OCI-LY3 (cell line): Measurements from ENCODE around the gene SLC9B2.

Experiments
- CTCF ChIP-seq: fragments of 200-600, 300-600 bp; sonication (generic); IDR thresholded peaks from 2 replicates; pipeline ENCODE4 v1.5.1; 2014; ENCODE audit warnings: antibody characterized with exemption, low read length, low read depth
- EZH2phosphoT487 ChIP-seq: fragments of 200-600 bp; shearing (Covaris generic); IDR thresholded peaks from 2 replicates; pipeline ENCODE4 v1.6.1; 2018; ENCODE audit warnings: antibody characterized with exemption, mixed run types, low read depth

GRCh38 chr4:103026868-103027267 lies 49.7 kb downstream of the SLC9B2 start:
- no peak for TF ChIP-seq CTCF
- no peak for TF ChIP-seq EZH2phosphoT487
